PFSK-1 (cell line): ENCODE measurements around the gene SNCAIP.

ENCODE experiments used
- FOXP2 ChIP-seq: optimal IDR thresholded peaks from 2 replicates; pipeline ENCODE3; 2011; ENCODE audit warnings: borderline replicate concordance, control low read depth, inconsistent platforms; ENCODE audit not compliant: insufficient read depth; ENCODE audit errors: extremely low read length, extremely low read depth
- POLR2AphosphoS5 ChIP-seq: IDR thresholded peaks from 2 replicates; pipeline ENCODE4 v1.6.1; 2012; ENCODE audit warnings: low read depth, mild to moderate bottlenecking, control low read depth, low read length, moderate library complexity
- REST ChIP-seq, 2 experiments: IDR thresholded peaks; 2 replicates each; pipeline versions ENCODE4 v1.6.1 to v1.8.0; 2011 to 2012; ENCODE audit warnings: low read depth in 2 of 2, low read length in 2 of 2, control low read depth in 1 of 2, inconsistent platforms in 1 of 2, mild to moderate bottlenecking in 1 of 2, moderate library complexity in 1 of 2; ENCODE audit not compliant: insufficient read depth in 1 of 2
- SIN3A ChIP-seq: IDR thresholded peaks from 2 replicates; pipeline ENCODE4 v1.6.1; 2012; ENCODE audit warnings: mild to moderate bottlenecking, low read length, moderate library complexity, borderline replicate concordance; ENCODE audit not compliant: insufficient read depth
- TAF1 ChIP-seq: IDR thresholded peaks from 2 replicates; pipeline ENCODE4 v1.6.1; 2012; ENCODE audit warnings: low read length, control low read depth, borderline replicate concordance; ENCODE audit not compliant: insufficient read depth

The SNCAIP gene

DNA sequence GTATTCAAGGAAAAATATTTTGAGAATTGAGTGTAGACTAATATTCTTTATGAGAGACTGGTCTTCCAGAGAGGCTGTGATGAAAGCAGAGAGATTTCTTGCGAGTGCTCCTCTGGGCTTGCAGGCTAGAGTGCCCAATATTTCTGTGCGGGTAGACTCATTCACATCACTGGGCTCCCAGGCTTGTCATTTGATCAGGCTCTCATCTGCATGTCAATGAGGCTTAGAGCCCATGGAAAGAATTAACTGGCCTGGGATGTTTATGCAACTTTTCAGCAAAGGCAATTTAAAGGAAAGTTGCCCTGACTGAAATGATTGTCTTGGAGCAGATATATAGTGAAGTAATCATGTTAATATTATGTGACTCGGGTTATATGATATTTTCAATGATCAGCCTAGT lies 42.3 kb downstream of the SNCAIP start:
- TF ChIP-seq FOXP2 (no peak), SIN3A (no peak), REST (IDR thresholded peaks at IDR 0.05; ENCODE audit: insufficient read depth in 1 of 2, low read depth in 2 of 2, low read length in 2 of 2) (no peak)

DNA sequence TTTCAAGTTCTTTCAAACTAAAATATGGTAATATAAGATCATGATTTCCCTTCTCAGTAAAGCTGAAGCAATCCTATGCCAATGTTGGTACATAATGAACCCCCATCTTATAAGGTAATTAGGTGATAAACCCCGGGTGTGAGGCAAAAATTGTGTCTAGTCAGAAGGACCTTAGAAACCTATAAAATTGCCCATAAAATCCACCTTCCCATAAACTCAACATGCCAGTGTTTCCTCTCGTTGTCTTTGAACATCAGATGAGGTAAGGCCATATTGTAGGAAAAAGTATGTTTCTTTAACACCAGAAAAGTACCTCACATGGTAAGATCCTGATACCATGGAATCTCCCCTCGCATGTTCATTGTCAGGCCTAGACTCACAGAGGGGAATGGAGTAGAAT lies 43.3 kb downstream of the SNCAIP start:
- no peak for TF ChIP-seq SIN3A

GRCh38 chr5:122356855-122357254 lies 44.8 kb downstream of the SNCAIP start:
- TF ChIP-seq REST (IDR thresholded peaks at IDR 0.05; ENCODE audit: insufficient read depth in 1 of 2, low read depth in 2 of 2, low read length in 2 of 2) (no peak), TAF1 (no peak), POLR2AphosphoS5 (no peak), FOXP2 (no peak), SIN3A (no peak)

GRCh38 chr5:122358372-122358979 lies 46.4 kb downstream of the SNCAIP start:
- no peak for TF ChIP-seq TAF1

DNA sequence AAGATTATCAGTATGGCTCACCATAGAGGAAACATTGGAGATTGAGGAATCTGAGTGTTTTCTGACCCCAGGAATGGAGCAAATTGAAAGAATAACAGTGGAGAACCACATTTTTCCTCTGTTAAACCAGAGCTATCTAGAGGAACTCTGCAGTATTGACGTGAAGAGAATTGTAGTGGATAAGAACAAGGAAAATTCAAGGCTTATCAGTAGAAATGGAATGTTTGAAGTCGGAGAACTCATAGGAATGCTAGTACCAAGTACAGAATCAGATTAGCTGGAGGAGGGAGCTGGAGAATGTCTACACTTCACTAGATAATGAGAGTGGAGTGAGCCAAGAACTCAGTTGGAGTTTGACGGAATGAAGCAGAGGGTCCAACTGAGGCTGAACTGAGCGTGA lies 50.3 kb downstream of the SNCAIP start:
- no peak for TF ChIP-seq TAF1
- no peak for TF ChIP-seq REST (IDR thresholded peaks at IDR 0.05; ENCODE audit: insufficient read depth in 1 of 2, low read depth in 2 of 2, low read length in 2 of 2)
- TF ChIP-seq SIN3A, result no peak
- no peak for TF ChIP-seq POLR2AphosphoS5
- no peak for TF ChIP-seq FOXP2

DNA sequence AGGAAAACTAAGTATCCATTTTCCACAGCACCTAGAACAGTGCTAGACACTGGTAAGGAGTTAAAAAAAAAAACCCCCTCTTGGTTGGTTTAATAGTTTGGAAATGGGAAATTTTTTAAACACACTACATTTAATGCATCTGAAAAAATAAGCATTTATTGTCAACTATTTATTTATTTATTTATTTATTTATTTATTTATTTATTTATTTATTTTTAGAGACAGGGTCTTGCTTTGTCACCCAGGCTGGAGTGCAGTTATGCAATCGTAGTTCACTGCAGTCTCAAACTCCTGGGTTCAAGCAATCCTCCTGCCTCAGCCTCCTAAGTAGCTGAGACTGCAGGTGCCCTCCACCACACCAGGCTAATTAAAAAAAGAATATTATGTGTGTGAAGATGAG lies 51.6 kb downstream of the SNCAIP start:
- no peak for TF ChIP-seq TAF1
- TF ChIP-seq POLR2AphosphoS5, result no peak
- no peak for TF ChIP-seq SIN3A
- no peak for TF ChIP-seq REST (IDR thresholded peaks at IDR 0.05; ENCODE audit: insufficient read depth in 1 of 2, low read depth in 2 of 2, low read length in 2 of 2)
- no peak for TF ChIP-seq FOXP2
